Fibroblast of skin of back (primary cell): ENCODE results near the gene PRRC2B.
"Not testable (repeated sequence)": the region's sequence is repeated elsewhere in the genome, so short reads cannot be mapped to it uniquely, and the experiment has no call there.

Experiments used
- DNase-seq: peaks from one replicate; pipeline ENCODE4 v3.0.0-alpha.2; 2013

PRRC2B gene

DNA sequence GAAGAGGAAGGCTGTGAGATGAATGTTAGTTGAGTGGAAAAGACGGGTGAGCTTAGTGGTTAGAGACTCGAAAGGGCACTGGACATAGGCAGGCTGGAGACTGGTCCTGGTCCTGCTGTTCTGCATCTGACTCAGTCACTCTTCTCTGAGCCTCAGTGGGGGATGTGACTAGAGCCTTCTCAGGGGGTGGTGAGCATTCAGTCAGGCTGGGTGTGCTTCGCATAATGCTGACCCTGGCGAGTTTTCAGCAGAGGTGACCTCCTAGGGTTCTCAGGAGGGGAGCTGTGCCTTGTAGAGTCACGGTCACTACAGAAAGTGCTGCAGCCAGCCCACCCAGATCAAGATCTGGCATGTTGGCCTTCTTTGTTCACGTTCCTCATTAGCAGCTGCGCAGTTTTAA is 44.3 kb downstream of the PRRC2B start:
- no peak for DNase-seq

DNA sequence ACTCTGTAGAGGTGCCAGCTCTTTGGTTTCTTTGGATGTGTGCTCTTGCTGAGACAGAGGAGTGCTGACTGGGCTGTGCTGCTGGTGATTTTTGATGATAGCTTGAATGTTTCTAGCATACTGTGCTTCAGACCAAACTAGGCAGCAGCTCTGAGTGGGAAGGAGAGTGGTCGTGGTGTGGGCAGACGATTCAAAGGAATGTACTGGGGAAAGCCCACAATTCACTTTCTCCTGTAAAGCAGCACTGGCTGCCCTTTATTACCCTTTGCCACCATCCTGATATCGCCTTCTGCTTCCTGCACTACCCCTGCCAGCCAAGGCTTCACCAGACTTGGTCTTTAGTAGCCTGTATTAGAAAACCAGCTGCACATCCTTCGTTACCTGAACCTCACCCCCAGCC is 45.3 kb downstream of the PRRC2B start:
- no peak for DNase-seq

DNA sequence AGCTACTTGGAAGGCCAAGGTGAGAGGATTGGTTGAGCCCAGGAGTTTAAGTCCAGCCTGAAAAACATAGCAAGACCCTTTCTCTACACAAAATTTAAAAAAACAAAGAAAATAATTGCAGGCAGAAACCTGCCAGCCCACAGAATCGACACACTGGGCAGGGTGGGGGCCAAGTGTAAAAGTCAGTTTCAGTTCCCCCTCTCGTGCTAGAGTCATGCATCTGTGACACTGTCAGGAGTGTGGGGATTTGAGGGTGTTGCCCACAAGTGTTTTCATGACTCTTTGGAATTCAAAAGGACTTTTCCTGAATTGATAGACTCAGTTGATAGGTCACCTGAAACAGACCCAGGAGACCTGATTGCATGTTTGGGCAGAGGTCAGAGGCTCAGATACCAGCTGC is 47.6 kb downstream of the PRRC2B start:
- no peak for DNase-seq

DNA sequence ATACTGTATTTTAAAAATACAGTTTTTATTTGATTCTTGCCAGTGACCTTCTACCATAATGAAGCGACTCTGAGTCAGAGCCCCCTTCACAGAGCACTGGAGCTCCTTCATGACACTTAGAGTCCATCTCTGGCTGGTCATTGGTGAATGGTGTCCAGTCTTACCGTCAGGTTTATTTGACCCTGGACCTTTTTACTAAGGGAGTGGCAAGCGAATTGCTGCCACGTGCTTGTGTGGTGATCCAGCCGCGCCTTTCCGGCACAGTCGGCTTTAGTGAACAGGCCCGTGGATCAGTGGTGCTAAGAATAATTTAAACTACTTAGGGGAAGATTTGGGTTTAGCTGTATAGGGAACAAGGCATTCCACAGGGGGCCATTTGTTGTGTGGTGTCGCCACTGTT is 48.5 kb downstream of the PRRC2B start:
- DNase-seq, result no peak

DNA sequence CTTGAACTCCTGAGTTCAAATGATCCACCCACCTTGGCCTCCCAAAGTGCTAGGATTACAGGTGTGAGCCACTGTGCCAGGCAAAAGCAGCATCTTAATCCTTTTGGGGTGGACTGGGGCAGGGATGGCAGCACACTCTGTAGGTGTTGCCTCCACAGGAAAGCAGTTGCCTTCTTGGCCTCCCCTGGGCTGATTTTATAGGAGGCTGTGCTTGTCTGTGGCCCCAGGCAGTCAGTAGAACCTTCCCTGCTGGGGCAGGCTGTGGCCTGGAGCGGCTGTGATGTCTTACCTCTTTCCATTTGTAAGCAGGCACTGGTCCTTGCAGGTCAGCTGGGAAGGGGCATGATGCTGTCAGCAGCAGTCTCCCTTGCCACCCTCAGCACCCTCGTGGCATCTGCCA is 49.8 kb downstream of the PRRC2B start:
- no peak for DNase-seq

DNA sequence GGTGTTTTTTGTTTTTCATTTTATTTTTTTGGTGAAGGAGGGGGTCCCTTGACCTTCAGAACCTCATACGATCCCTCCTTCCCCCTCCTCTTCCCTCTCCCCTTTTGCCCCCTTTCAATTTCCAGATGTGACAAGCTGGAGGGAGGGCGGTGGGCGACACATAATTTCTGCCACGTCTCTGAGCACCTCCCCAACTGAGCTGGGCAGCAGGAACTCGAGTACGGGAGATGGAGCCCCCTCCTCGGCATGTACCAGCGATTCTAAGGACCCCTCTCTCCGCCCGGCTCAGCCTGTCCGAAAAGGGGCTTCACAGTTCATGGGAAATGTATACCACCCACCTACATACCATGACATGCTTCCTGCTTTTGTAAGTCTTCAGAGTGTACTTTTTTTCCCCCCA is 52.4 kb downstream of the PRRC2B start:
- no peak for DNase-seq

DNA sequence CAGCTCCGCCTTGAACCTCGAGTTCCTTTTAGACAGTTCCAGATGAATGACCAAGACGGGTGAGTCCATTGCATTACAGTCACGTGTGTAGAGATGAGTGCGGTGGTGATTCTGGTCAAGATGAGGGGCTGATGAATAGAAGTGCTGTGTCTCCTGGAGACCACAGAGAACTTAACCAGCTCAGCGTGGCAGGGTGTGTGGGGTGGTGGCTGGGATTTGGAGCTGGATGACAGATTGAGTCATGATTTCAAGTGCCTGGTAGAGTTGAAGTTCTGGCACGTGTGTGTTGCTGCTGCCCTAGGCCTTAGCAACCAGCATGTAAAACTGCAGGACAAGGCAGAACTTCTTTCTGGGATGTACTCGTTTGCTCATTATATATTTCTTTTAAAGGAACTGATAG is 53.3 kb downstream of the PRRC2B start:
- no peak for DNase-seq

DNA sequence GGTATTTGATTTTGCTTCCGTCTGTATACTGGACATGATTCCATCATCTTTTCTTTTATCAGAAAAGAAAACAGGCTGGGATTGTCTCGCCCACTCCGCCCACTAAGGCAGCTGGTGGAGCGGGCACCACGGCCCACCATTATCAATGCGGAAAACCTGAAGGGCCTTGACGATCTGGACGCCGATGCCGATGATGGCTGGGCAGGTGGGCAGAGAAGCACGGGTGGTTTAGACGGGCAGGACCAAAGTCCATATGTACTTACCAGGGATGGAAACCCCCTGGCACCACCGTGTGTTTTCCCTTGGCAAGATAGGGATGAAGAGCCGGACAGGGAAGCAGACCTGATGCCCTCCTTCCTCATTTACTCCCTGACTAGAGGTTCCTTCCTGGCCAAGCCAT is 53.7 kb downstream of the PRRC2B start:
- no peak for DNase-seq

DNA sequence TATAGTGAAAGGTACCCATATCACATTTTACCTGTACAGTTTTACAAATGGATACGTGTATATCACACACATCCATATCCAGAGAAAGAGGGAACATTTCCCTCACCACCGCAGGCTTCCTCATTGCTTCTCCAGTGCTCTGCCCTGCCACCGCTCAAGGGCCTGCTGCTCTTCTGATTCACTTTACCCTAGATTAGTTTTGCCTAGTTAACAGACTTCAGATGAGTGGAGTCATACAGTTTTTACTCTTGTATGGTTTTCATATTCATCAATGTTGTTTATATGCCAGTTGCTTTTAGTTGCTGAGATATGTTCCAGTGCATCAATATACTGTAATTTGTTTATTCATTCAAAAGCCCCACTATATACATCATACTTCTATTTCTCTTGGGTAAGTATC is 54.9 kb downstream of the PRRC2B start:
- no peak for DNase-seq

DNA sequence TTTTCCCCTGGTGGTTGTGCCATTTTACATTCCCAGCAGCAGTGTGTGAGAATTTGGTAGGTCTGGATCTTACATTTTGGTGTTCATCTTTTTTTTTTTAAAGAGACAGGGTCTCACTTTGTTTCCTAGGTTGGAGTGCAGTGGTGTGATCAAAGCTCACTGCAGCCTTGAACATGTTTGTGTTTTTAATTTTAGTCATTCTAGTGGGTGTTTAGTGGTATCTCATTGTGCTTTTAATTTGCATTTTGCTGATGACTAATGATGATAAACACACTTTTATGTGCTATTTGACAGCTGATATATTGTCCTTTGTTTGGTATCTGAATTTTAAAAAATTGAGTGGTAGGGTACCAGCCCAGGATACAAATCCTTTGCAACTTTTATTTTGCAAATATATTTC is 55.4 kb downstream of the PRRC2B start:
- no peak for DNase-seq

DNA sequence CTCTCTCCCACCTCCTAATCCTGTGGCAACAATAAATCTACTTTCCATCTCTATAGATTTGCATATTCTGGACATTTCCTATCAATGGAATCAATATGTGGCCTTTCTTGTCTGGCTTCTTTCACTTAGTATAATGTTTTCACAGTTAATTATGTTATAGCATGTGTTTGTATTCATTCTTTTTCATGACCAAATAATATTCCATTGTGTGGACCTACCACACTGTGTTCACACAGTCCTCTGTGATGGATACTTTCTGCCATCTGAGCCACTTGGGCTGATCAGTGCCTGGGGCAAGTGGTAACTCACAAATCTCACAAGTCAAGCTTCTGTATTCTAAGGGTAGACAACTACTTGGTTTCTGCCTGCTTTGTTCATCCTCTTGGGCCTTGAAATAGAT is 60.1 kb downstream of the PRRC2B start:
- no peak for DNase-seq

DNA sequence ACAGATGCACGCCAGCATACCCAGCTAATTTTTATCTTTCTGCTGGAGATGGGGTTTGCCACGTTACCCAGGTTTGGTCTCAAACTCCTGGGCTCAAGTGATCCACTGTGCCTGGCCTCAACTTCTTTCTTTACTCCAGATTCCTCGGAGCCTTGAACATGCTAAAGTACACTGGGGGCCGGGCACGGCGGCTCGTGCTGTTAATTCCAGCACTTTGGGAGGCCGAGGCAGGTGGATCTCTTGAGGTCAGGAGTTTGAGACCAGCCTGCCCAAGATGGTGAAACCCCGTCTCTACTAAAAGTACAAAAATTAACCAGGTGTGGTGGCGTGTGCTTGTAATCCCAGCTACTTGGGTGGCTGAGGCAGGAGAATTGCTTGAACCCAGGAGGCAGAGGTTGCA is 61.8 kb downstream of the PRRC2B start:
- not testable (repeated sequence) for DNase-seq

DNA sequence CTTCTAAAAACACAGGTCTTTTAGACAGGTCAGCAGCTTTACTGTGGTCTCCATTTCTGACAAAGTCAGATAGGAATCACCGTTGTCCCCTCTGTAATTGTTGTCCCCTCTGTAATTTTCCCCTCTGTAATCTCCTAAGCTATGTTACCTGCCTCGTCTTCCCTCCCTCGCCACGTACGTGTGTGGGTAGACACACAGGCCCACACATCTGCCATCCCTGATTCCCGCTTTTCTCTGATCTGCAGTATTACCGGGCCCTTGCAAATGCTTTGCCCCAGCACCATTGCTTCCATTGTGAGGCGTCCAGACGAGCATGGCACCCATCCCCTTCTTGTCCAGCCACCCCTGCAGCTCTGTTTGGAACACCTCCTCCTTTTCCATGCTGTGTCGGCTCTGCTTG is 63.9 kb downstream of the PRRC2B start:
- DNase-seq, result no peak

DNA sequence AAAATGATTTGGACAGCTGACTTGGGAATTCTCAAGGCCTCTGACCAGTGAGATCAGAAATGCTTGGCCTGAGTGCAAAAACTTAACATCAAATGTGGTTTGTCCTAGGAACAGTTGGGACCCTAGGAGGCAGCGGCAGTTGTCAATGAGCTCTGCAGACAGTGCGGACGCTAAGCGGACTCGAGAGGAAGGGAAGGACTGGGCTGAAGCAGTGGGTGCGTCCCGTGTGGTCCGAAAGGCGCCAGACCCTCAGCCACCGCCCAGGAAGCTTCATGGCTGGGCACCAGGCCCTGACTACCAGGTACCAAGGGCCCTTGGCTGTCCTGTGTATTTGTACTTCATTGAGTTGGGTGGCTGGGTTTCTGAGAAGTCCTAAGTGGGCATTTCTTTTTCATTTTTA is 65.2 kb downstream of the PRRC2B start:
- DNase-seq, result no peak

DNA sequence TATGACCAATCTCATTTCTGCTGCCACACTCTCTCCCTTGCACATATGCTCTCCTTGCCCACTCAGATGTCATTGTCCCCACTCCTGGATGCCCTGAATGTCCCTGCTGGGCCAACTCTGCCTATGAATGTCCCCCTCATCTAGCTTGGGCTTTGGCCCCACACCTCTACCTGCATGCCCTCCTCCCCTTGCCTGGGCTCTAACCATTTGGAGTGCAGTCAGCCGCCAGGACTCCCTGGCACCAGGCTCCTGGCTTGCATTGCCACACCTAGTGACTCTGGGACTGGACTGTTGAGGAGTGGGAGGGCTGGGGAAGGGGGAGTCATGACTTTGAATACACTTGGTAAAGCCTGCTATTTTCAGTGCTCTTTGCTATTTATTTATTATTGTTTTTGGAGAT is 67.3 kb downstream of the PRRC2B start:
- no peak for DNase-seq

DNA sequence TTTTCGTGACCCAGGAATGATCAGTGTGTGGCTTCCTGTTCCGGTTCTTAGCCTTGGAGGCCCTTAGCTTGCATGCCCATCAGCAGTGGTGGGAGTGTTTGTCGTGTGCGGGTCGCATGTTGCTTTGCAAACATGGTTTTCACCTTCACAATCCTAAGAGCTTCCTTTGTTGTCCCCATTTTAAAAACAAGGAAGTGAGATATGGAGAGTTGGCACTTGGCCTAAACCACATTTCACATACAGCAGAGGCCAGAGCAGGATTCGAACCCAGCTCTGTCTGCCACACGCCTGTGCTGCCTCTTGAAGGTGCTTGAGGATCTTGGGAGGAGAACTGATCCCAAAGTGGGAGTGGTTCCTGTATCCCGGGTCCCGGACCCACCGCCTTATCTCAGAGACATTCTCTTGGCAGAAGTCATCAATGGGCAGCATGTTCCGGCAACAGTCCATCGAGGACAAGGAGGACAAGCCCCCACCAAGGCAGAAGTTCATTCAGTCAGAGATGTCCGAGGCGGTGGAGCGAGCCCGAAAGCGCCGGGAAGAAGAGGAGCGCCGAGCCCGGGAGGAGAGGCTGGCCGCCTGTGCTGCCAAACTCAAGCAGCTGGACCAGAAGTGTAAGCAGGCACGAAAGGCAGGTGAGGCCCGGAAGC is 70.6 kb downstream of the PRRC2B start:
- no peak for DNase-seq

DNA sequence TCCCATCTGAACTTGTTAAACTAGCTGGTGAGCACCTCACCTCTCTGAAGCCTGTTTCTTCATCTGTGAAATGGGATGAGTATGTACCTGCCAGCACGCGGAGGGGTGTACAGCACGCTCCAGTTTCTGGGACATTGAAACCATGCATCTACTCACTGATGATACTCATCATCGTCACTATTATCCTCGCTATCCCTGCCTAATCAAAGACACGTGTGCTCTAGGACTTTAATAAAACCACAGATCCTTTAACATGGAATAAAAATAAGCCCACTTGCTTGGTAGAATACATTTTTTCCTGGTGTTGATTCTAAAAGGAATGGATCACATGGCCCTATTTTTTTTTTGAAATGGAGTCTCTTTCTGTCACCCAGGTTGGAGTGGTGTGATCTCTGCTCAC is 71.5 kb downstream of the PRRC2B start:
- no peak for DNase-seq

DNA sequence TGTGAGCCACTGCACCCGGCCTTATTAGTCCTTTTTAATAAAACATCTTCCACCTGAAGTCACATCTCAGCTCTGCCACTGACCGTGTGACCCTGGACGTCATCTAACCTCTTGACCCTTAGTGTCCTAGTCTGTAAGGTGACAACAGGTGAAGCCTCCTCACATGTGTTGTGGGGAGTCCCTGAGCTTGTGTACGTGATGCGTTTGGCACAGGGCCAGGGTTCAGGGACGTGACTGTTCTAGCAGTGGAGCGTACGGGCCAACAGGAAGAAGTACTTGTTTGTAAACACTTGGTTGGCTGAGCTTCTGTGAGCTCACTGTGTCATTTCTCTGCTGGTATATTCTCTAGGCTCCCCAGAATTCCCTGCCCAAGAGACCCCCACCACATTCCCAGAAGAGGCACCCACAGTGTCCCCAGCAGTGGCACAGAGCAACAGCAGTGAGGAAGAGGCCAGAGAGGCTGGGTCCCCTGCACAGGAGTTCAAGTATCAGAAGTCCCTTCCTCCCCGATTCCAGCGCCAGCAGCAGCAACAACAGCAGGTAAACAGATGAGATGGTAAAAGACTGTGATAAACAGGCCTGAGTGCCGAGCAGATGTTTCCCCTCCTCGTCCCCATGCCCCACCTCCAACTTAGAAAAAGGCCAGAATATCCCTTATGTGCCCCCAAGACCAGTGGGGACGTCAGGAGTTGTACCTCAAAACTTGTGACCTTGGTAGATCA is 73.5 kb downstream of the PRRC2B start:
- no peak for DNase-seq

DNA sequence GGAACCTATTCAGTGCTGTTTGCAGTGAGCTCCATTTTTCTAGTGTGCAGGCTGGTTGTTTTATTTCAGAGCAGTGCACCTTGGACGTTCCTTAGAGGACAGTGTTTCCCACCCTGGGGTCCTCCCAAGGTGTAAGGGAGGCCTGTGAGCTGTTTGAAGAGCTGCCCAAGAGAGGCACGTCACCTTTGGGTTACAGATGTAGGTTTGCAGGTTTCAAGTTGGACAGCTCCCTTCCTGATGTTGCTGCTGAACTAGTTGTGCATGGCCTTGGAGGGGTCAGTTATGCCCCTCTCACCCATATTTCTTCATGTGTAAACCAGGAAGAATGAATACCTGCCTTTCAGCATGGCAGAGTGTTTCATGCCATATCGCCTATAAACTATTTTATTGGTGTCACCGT is 74.1 kb downstream of the PRRC2B start:
- no peak for DNase-seq

DNA sequence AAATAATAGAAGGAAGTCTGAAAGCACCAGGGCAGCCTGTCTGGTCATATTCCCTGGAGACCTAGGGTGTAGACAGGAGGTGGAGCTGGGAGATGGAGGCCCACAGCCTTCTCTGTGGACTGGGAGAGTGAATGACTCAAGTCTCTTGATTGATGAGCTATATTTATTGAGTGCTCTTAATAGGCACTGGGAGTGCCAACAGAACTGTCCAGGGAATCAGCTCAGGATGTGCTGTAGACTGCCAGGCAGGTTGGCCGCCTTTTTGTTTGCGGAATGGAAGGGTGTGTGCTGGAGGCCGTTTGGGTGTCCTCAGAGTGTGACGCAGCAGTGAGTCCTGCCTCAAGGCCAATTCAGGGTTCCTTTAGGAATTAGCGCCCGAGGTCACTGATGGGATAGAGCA is 75.5 kb downstream of the PRRC2B start:
- DNase-seq, result peak; percentile 55

DNA sequence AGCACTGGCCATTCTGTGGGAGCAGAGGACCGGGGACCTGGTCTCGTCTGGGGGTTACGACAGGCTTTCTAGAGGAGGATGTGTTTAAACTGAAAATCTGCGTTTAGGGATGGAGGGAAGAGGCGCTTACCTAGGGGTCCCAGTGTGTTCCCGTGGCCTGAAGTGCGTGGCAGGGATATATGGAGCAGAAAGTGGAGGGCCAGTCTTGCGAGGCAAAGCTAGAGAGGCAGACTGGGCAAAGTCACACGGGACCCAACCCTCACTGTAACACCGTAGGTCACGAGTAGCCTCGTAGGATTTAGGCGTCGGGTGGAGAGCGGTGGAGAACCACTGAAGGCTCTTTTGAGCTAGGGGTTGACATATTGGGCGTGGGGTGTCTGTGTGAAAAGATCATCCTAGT is 76.1 kb downstream of the PRRC2B start:
- DNase-seq, result no peak

DNA sequence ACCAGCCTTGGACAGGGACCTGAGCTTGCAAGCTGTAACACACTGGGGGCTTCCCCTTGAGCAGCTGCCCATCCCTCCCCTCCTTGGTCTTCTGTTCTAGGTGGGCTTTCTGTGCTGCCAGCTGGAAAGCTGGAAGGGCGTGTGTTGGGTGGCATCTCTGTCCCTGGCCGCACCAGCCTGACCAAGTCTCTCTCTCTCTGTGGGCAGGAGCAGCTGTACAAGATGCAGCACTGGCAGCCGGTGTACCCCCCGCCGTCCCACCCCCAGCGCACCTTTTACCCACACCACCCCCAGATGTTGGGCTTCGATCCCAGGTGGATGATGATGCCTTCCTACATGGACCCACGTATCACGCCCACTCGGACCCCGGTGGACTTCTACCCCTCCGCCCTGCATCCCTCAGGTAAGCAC is 76.7 kb downstream of the PRRC2B start:
- DNase-seq, result no peak

DNA sequence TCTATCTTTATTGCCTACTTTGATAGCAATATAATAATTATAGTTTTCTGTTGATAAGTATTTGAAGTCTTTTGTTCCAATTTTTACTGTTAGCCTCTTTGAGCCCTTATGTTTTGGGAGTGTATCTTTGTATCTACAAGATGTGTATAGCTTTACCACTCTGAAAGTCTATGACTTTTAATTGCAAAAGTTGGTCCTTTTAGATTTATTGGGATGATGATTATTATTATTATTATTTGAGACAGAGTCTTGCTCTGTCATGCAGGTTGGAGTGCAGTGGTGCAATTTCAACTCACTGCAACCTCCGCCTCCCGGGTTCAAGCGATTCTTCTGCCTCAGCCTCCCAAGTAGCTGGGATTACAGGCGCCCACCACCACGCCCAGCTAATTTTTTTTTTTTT is 78.2 kb downstream of the PRRC2B start:
- DNase-seq, result not testable (repeated sequence)

DNA sequence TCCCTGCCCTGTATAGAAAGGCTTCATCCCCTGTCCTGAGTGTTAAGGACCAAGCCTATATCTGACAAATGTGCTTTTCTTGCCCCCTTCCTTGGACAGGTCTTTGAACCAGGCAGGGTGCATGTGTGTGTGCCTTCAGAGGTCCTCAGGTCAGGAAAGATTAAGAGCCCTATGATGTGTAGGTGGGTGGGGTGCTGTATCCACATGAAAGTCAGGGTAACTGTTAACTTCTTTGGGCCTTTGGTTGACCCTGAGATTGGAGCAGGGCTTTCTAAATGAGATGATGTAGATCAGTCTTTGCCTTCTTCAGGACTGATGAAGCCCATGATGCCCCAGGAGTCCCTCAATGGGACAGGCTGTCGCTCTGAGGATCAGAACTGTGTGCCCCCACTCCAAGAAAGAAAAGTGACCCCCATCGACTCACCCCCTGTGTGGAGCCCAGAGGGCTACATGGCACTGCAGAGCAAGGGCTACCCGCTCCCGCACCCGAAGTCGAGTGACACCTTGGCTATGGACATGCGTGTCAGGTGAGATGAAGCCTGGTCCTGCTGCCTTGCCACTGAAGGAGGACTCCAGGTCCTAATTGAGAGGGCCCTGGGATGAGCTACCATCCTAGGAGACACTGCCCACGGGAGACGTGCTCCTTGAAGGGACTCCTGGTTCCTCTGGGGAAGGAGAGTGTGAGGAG is 79.5 kb downstream of the PRRC2B start:
- no peak for DNase-seq
